Breast epithelium (tissue), 4 donors: ENCODE measurements around the gene TAF13. TPM values are rescaled to one million over a fixed set of nuclear protein-coding genes. Genes with fewer than 3 reads are reported as not detected.
"Not testable (repeated sequence)": the region's sequence is repeated elsewhere in the genome, so short reads cannot be mapped to it uniquely, and the experiment has no call there.

Experiments
- DNase-seq, 2 donors: peaks; one replicate each; pipeline ENCODE4 v3.0.0-alpha.2; 2019; ENCODE audit warnings: low spot score in 2 of 2
- H3K27ac ChIP-seq, 2 donors: fragments of 200-600 bp; sonication (generic) in 1 of 2; one replicate each; pipeline ENCODE4 v1.5.1; 2016 to 2019; ENCODE audit warnings: mild to moderate bottlenecking in 1 of 2
- H3K27me3 ChIP-seq, 2 donors: fragments of 200-600 bp; sonication (generic) in 1 of 2; one replicate each; pipeline versions ENCODE4 v1.5.1 to v1.6.0; 2017 to 2019; ENCODE audit warnings: control low read depth in 1 of 2, mild to moderate bottlenecking in 1 of 2
- H3K36me3 ChIP-seq: fragments of 200-600 bp; one replicate; pipeline ENCODE4 v1.5.1; 2019
- H3K4me1 ChIP-seq, 2 donors: fragments of 200-600 bp; sonication (generic); one replicate each; pipeline ENCODE4 v1.5.1; 2016 to 2019; ENCODE audit warnings: control low read depth in 1 of 2
- H3K4me3 ChIP-seq, 3 donors: fragments of 200-600 bp; sonication (generic); 1 replicate in 2 of 3; 2 replicates in 1 of 3; pipeline ENCODE4 v1.5.1; 2016 to 2019; ENCODE audit warnings: mild to moderate bottlenecking in 3 of 3, moderate library complexity in 2 of 3
- H3K9me3 ChIP-seq, 2 donors: fragments of 200-600 bp; sonication (generic) in 1 of 2; one replicate each; pipeline ENCODE4 v1.5.1; 2016 to 2019; ENCODE audit warnings: control low read depth in 1 of 2
- CTCF ChIP-seq, 3 donors: fragments of 450-650 bp; IDR thresholded peaks; one replicate each; pipeline ENCODE4 v1.5.1; 2016 to 2017; ENCODE audit warnings: antibody characterized with exemption in 3 of 3, mild to moderate bottlenecking in 3 of 3, moderate library complexity in 3 of 3
- POLR2A ChIP-seq: fragments of 450-650 bp; IDR thresholded peaks from one replicate; pipeline ENCODE4 v1.6.1; 2016; ENCODE audit warnings: antibody characterized with exemption, mild to moderate bottlenecking, moderate library complexity
- POLR2AphosphoS5 ChIP-seq, 3 donors: sonication (generic); formaldehyde crosslinking; IDR thresholded peaks; one replicate each; pipeline ENCODE4 v1.6.1; 2017; ENCODE audit warnings: antibody characterized with exemption in 3 of 3
- intact Hi-C: fragments of 100-400 bp; cut with DNase I; formaldehyde crosslinking; loops from one replicate; pipeline ENCODE4 v1.15.1; 2023; ENCODE audit warnings: low total_unique reads
- total RNA-seq, 3 donors: library from RNA; depleted of rRNA; stranded (reverse); fragments of >200 nt; gene quantifications; one replicate each; pipeline ENCODE4 v1.1.0, GENCODE V29; 2016

TAF13 gene
- total RNA-seq, 3 donors from 2014 or later, result 23.1 to 36.4 (median 25.8) TPM

GRCh38 chr1:109024646-109025045, 51.2 kb downstream of the TAF13 start:
- Histone ChIP-seq H3K27ac (no peak overlapping the region), H3K27me3 (no peaks in the 10 kb centered on the region), H3K36me3 (no peaks in the 10 kb centered on the region), H3K4me1 (no peaks in the 10 kb centered on the region), H3K4me3 (no peak overlapping the region), H3K9me3 (no peaks in the 10 kb centered on the region)
- TF ChIP-seq POLR2A, result no peak
- TF ChIP-seq CTCF (IDR thresholded peaks at IDR 0.05), result no peak
- no peak for DNase-seq
- intact Hi-C loops, result no loop called here

- intact Hi-C loops, result no loop called here
- Histone ChIP-seq H3K27ac (no peak overlapping the region), H3K4me1 (no peaks in the 10 kb centered on the region), H3K36me3 (no peaks in the 10 kb centered on the region), H3K27me3 (no peaks in the 10 kb centered on the region), H3K9me3 (peaks cover 5% of the 10 kb centered on the region in 2 donors), H3K4me3 (no peak overlapping the region)
- DNase-seq, result no peak
- TF ChIP-seq POLR2AphosphoS5 (IDR thresholded peaks at IDR 0.05), result no peak
- TF ChIP-seq CTCF (IDR thresholded peaks at IDR 0.05), result no peak
- TF ChIP-seq POLR2A, result no peak
These were observed 55.0 kb downstream of the TAF13 start for GRCh38 chr1:109020693-109021257.

GRCh38 chr1:109017719-109018118, 58.1 kb downstream of the TAF13 start:
- H3K4me3 ChIP-seq, H3K9me3 ChIP-seq, H3K4me1 ChIP-seq, intact Hi-C loops, H3K36me3 ChIP-seq, H3K27ac ChIP-seq, H3K27me3 ChIP-seq, DNase-seq: not testable (repeated sequence)

- Histone ChIP-seq H3K36me3 (no peaks in the 10 kb centered on the region), H3K27me3 (no peaks in the 10 kb centered on the region), H3K4me1 (no peaks in the 10 kb centered on the region), H3K27ac (no peak overlapping the region), H3K9me3 (peaks cover 5% of the 10 kb centered on the region in 2 donors), H3K4me3 (no peak overlapping the region)
- no peak for TF ChIP-seq POLR2AphosphoS5 (IDR thresholded peaks at IDR 0.05)
- no peak for TF ChIP-seq POLR2A
- no peak for TF ChIP-seq CTCF (IDR thresholded peaks at IDR 0.05)
- DNase-seq, result no peak
- intact Hi-C loops, result no loop called here
These were observed 58.7 kb downstream of the TAF13 start for GRCh38 chr1:109017134-109017533.

Other genes starting within 250 kb of the TAF13 start
- 1 to 10 TPM; 2.3 to 4.1 (median 2.9) TPM for gene AKNAD1, start 218.9 kb downstream of the TAF13 start, total RNA-seq
- gene GPSM2, start 199.0 kb downstream of the TAF13 start, total RNA-seq, result 10 to 100 TPM; 11.5 to 25.9 (median 18.1) TPM
- gene CLCC1, start 112.5 kb downstream of the TAF13 start, total RNA-seq, result 10 to 100 TPM; 29.5 to 31.8 (median 29.7) TPM
- 10 to 100 TPM; 12.3 to 16.8 (median 13.8) TPM for gene WDR47, start 33.9 kb downstream of the TAF13 start, total RNA-seq
- 10 to 100 TPM; 30.7 to 32.6 (median 32.4) TPM for gene TMEM167B, start 14.8 kb upstream of the TAF13 start, total RNA-seq
- 100 to 1,000 TPM in 2 of 3 donors, under 1 TPM in 1; 0.64 to 220 (median 202) TPM for gene ELAPOR1, start 38.1 kb upstream of the TAF13 start, total RNA-seq
- 100 to 1,000 TPM; 146 to 172 (median 161) TPM for gene SARS1, start 137.9 kb upstream of the TAF13 start, total RNA-seq
- gene CELSR2, start 173.5 kb upstream of the TAF13 start, total RNA-seq, result 10 to 100 TPM in 2 of 3 donors, 1 to 10 TPM in 1; 1.3 to 19.5 (median 13.8) TPM
- 1 to 10 TPM; 4.2 to 5.9 (median 4.3) TPM for gene PSRC1, start 207.1 kb upstream of the TAF13 start, total RNA-seq
- not detected for gene MYBPHL, start 231.0 kb upstream of the TAF13 start, total RNA-seq